Naive B cell (primary cell): Measurements from ENCODE around the gene IL6ST. TPM values are rescaled to one million over a fixed set of nuclear protein-coding genes. Genes with fewer than 3 reads are reported as not detected.
A peak's percentile ranks its signal among the peaks of the same experiment; 100 is the strongest.
"Not testable (repeated sequence)": the region's sequence is repeated elsewhere in the genome, so short reads cannot be mapped to it uniquely, and the experiment has no call there.

Experiments
- ATAC-seq, 2 donors: fragments of 150-1000 bp; cut with Tn5 transposase; 2 replicates each; pipeline ENCODE4 v1.10.0; 2021; ENCODE audit warnings: low read depth in 2 of 2, mild to moderate bottlenecking in 2 of 2, moderate library complexity in 2 of 2
- DNase-seq: peaks from one replicate; pipeline ENCODE4 v3.0.0; 2022
- H3K27ac Mint-ChIP-seq, 6 donors: one replicate each; pipeline ENCODE4 v1.8.0; 2020 to 2022; ENCODE audit warnings: mild to moderate bottlenecking in 6 of 6, mixed read lengths in 6 of 6, moderate library complexity in 5 of 6, inconsistent platforms in 2 of 6
- H3K27me3 Mint-ChIP-seq, 3 donors: one replicate each; pipeline ENCODE4 v1.8.0; 2021 to 2022; ENCODE audit warnings: mixed read lengths in 3 of 3, mild to moderate bottlenecking in 1 of 3
- H3K36me3 Mint-ChIP-seq, 2 donors: one replicate each; pipeline ENCODE4 v1.8.0; 2020 to 2022; ENCODE audit warnings: mixed read lengths in 2 of 2, inconsistent platforms in 1 of 2, mild to moderate bottlenecking in 1 of 2
- H3K4me1 Mint-ChIP-seq, 3 donors: one replicate each; pipeline ENCODE4 v1.8.0; 2020 to 2022; ENCODE audit warnings: mixed read lengths in 3 of 3, inconsistent platforms in 1 of 3, mild to moderate bottlenecking in 1 of 3, moderate library complexity in 1 of 3
- H3K4me3 Mint-ChIP-seq, 8 donors: one replicate each; pipeline ENCODE4 v1.8.0; 2020 to 2022; ENCODE audit warnings: mild to moderate bottlenecking in 8 of 8, mixed read lengths in 8 of 8, moderate library complexity in 8 of 8, inconsistent platforms in 2 of 8
- H3K9me3 Mint-ChIP-seq, 7 donors: one replicate each; pipeline ENCODE4 v1.8.0; 2020 to 2022; ENCODE audit warnings: mixed read lengths in 7 of 7, mild to moderate bottlenecking in 5 of 7, inconsistent platforms in 2 of 7, moderate library complexity in 1 of 7
- polyA plus RNA-seq, 6 donors: library from polyadenylated mRNA; unstranded; fragments of 300-500 nt; fragmentation: Illumina TruSeq; gene quantifications; one replicate each; pipeline ENCODE4 v1.2.3, GENCODE V29; 2021; ENCODE audit warnings: low read depth in 6 of 6

Gene IL6ST
- polyA plus RNA-seq, 6 donors from 2014 or later: 3.2 to 19.8 (median 8.2) TPM

- peaks cover 0 to 6% of the 10 kb centered on the region in 2 donors for H3K36me3 Mint-ChIP-seq
- H3K27me3 Mint-ChIP-seq: no peaks in the 10 kb centered on the region
- peaks cover 5 to 33% (median 31%) of the 10 kb centered on the region in 3 donors for H3K4me1 Mint-ChIP-seq
- no peak overlapping the region for H3K27ac Mint-ChIP-seq
- DNase-seq (no peak), ATAC-seq (no peak)
- no peak overlapping the region for H3K4me3 Mint-ChIP-seq
- no peaks in the 10 kb centered on the region for H3K9me3 Mint-ChIP-seq
Measured at GRCh38 chr5:55985181-55985580, 9.6 kb downstream of the IL6ST start.

- DNase-seq (no peak), ATAC-seq (no peak)
- Mint-ChIP-seq H3K36me3 (peaks cover 0 to 6% of the 10 kb centered on the region in 2 donors), H3K27me3 (no peaks in the 10 kb centered on the region), H3K9me3 (no peaks in the 10 kb centered on the region), H3K4me3 (no peak overlapping the region), H3K4me1 (peaks cover 5 to 24% (median 21%) of the 10 kb centered on the region in 3 donors), H3K27ac (no peak overlapping the region)
Measured at GRCh38 chr5:55983986-55984385, 10.8 kb downstream of the IL6ST start.

GRCh38 chr5:55982957-55983381 is 11.8 kb downstream of the IL6ST start:
- Mint-ChIP-seq H3K27me3 (no peaks in the 10 kb centered on the region), H3K36me3 (peaks cover 0 to 6% of the 10 kb centered on the region in 2 donors), H3K4me1 (peaks cover 5 to 22% (median 20%) of the 10 kb centered on the region in 3 donors), H3K9me3 (no peaks in the 10 kb centered on the region), H3K4me3 (no peak overlapping the region), H3K27ac (no peak overlapping the region)
- DNase-seq (no peak), ATAC-seq (no peak)

- Mint-ChIP-seq H3K4me3 (no peak overlapping the region), H3K36me3 (peaks cover 8 to 17% of the 10 kb centered on the region in 2 donors)
Measured at GRCh38 chr5:55973296-55973695, 21.5 kb downstream of the IL6ST start.

GRCh38 chr5:55969956-55970355 is 24.8 kb downstream of the IL6ST start:
- Mint-ChIP-seq H3K36me3 (peaks cover 8 to 15% of the 10 kb centered on the region in 2 donors), H3K9me3 (peaks cover 0 to 1% (median 0%) of the 10 kb centered on the region in 7 donors), H3K4me3 (no peak overlapping the region), H3K27ac (no peak overlapping the region), H3K27me3 (no peaks in the 10 kb centered on the region), H3K4me1 (no peaks in the 10 kb centered on the region)
- DNase-seq (no peak), ATAC-seq (no peak)

More at GRCh38 chr5:55973296-55973695, 21.5 kb downstream of the IL6ST start:
- no peaks in the 10 kb centered on the region for H3K27me3 Mint-ChIP-seq
- H3K9me3 Mint-ChIP-seq: peaks cover 0 to 1% (median 0%) of the 10 kb centered on the region in 7 donors
- peak overlapping the region in 1 of 6 donors; percentile 2 for H3K27ac Mint-ChIP-seq
- no peak for DNase-seq
- H3K4me1 Mint-ChIP-seq: no peaks in the 10 kb centered on the region
- ATAC-seq: no peak

- ATAC-seq: no peak
- Mint-ChIP-seq H3K4me3 (no peak overlapping the region), H3K4me1 (no peaks in the 10 kb centered on the region)
Measured at GRCh38 chr5:55966284-55966683, 28.5 kb downstream of the IL6ST start.

GRCh38 chr5:55965525-55965924 is 29.2 kb downstream of the IL6ST start:
- Mint-ChIP-seq H3K4me3 (no peak overlapping the region), H3K9me3 (peaks cover 0 to 1% (median 0%) of the 10 kb centered on the region in 7 donors), H3K27ac (no peak overlapping the region), H3K27me3 (no peaks in the 10 kb centered on the region), H3K36me3 (peaks cover 3 to 8% of the 10 kb centered on the region in 2 donors), H3K4me1 (no peaks in the 10 kb centered on the region)
- DNase-seq: no peak
- no peak for ATAC-seq

More at GRCh38 chr5:55966284-55966683, 28.5 kb downstream of the IL6ST start:
- Mint-ChIP-seq H3K9me3 (peaks cover 0 to 1% (median 0%) of the 10 kb centered on the region in 7 donors), H3K27ac (no peak overlapping the region), H3K27me3 (no peaks in the 10 kb centered on the region), H3K36me3 (peaks cover 8% of the 10 kb centered on the region in 2 donors)
- DNase-seq: no peak

- ATAC-seq (no peak), DNase-seq (no peak)
- Mint-ChIP-seq H3K4me1 (no peaks in the 10 kb centered on the region), H3K4me3 (no peak overlapping the region), H3K36me3 (peaks cover 0 to 13% of the 10 kb centered on the region in 2 donors), H3K27ac (no peak overlapping the region), H3K9me3 (no peaks in the 10 kb centered on the region), H3K27me3 (no peaks in the 10 kb centered on the region)
Measured at GRCh38 chr5:55960779-55961178, 34.0 kb downstream of the IL6ST start.

GRCh38 chr5:55959208-55959607 is 35.6 kb downstream of the IL6ST start:
- DNase-seq (no peak), ATAC-seq (no peak)
- Mint-ChIP-seq H3K4me3 (no peak overlapping the region), H3K27me3 (no peaks in the 10 kb centered on the region), H3K27ac (no peak overlapping the region), H3K36me3 (peaks cover 0 to 18% of the 10 kb centered on the region in 2 donors), H3K4me1 (no peaks in the 10 kb centered on the region), H3K9me3 (no peaks in the 10 kb centered on the region)

GRCh38 chr5:55941154-55941553 is 53.6 kb downstream of the IL6ST start:
- not testable (repeated sequence) for DNase-seq, H3K27ac Mint-ChIP-seq, ATAC-seq, H3K27me3 Mint-ChIP-seq, H3K4me1 Mint-ChIP-seq, H3K9me3 Mint-ChIP-seq, H3K4me3 Mint-ChIP-seq
- H3K36me3 Mint-ChIP-seq: peaks cover 0 to 16% of the 10 kb centered on the region in 2 donors

GRCh38 chr5:55937598-55937997 is 57.2 kb downstream of the IL6ST start:
- ATAC-seq, H3K27ac Mint-ChIP-seq, H3K4me3 Mint-ChIP-seq, DNase-seq, H3K4me1 Mint-ChIP-seq, H3K27me3 Mint-ChIP-seq, H3K9me3 Mint-ChIP-seq, H3K36me3 Mint-ChIP-seq: not testable (repeated sequence)

GRCh38 chr5:55936100-55936693 is 58.6 kb downstream of the IL6ST start:
- ATAC-seq (peak; percentile 78 to 83), DNase-seq (peak; percentile 60)
- Mint-ChIP-seq H3K4me3 (no peak overlapping the region), H3K27me3 (no peaks in the 10 kb centered on the region), H3K4me1 (no peaks in the 10 kb centered on the region), H3K36me3 (peaks cover 0 to 2% of the 10 kb centered on the region in 2 donors), H3K27ac (no peak overlapping the region), H3K9me3 (no peaks in the 10 kb centered on the region)

- Mint-ChIP-seq H3K27me3 (no peaks in the 10 kb centered on the region), H3K9me3 (no peaks in the 10 kb centered on the region), H3K36me3 (no peaks in the 10 kb centered on the region), H3K4me1 (no peaks in the 10 kb centered on the region), H3K4me3 (no peak overlapping the region), H3K27ac (no peak overlapping the region)
- ATAC-seq (no peak), DNase-seq (no peak)
Measured at GRCh38 chr5:55935371-55935770, 59.4 kb downstream of the IL6ST start.

- Mint-ChIP-seq H3K4me1 (no peaks in the 10 kb centered on the region), H3K27me3 (no peaks in the 10 kb centered on the region), H3K36me3 (no peaks in the 10 kb centered on the region), H3K4me3 (no peak overlapping the region), H3K9me3 (no peaks in the 10 kb centered on the region), H3K27ac (peak overlapping the region in 1 of 6 donors; percentile 54)
- ATAC-seq: no peak
- DNase-seq: no peak
Measured at GRCh38 chr5:55934720-55935119, 60.0 kb downstream of the IL6ST start.
